Natural killer cell (primary cell): ENCODE results near the gene NUDT14. TPM values are rescaled to one million over a fixed set of nuclear protein-coding genes. Genes with fewer than 3 reads are reported as not detected.

Experiments used
- ATAC-seq, 3 donors: fragments of 150-1000 bp in 2 of 3; fragments of 200-7000 bp in 1 of 3; cut with Tn5 transposase; 1 replicate in 1 of 3; 2 replicates in 2 of 3; pipeline ENCODE4 v1.10.0; 2021; ENCODE audit warnings: mild to moderate bottlenecking in 2 of 3, moderate library complexity in 2 of 3
- DNase-seq, 2 donors: peaks; one replicate each; pipeline versions ENCODE4 v3.0.0 to v3.0.0-alpha.2; 2013 to 2021; ENCODE audit warnings: mixed read lengths in 1 of 2
- H3K27ac ChIP-seq: one replicate; pipeline ENCODE4 v1.5.1; 2013; ENCODE audit warnings: mild to moderate bottlenecking, low read length
- H3K27me3 ChIP-seq: one replicate; pipeline ENCODE4 v1.6.1; 2013; ENCODE audit warnings: low read length; ENCODE audit not compliant: control insufficient read depth, insufficient read depth
- H3K36me3 ChIP-seq: one replicate; pipeline ENCODE4 v1.6.1; 2013; ENCODE audit warnings: low read length; ENCODE audit not compliant: control insufficient read depth, insufficient read depth
- H3K4me1 ChIP-seq: one replicate; pipeline ENCODE4 v1.6.1; 2013; ENCODE audit warnings: low read length; ENCODE audit not compliant: control insufficient read depth, insufficient read depth
- H3K4me3 ChIP-seq: one replicate; pipeline ENCODE4 v1.5.1; 2013; ENCODE audit warnings: low read length
- H3K9me3 ChIP-seq: one replicate; pipeline ENCODE4 v1.6.1; 2013; ENCODE audit warnings: low read length; ENCODE audit not compliant: control insufficient read depth, insufficient read depth
- H3K27ac Mint-ChIP-seq, 2 donors: one replicate each; pipeline ENCODE4 v1.8.0; 2022; ENCODE audit warnings: mild to moderate bottlenecking in 2 of 2, mixed read lengths in 2 of 2, moderate library complexity in 1 of 2
- H3K27me3 Mint-ChIP-seq, 2 donors: one replicate each; pipeline ENCODE4 v1.8.0; 2022; ENCODE audit warnings: low read depth in 2 of 2, mixed read lengths in 2 of 2
- H3K36me3 Mint-ChIP-seq: one replicate; pipeline ENCODE4 v1.8.0; 2022; ENCODE audit warnings: mixed read lengths
- H3K4me1 Mint-ChIP-seq, 2 donors: one replicate each; pipeline ENCODE4 v1.8.0; 2022; ENCODE audit warnings: mixed read lengths in 2 of 2
- H3K4me3 Mint-ChIP-seq: one replicate; pipeline ENCODE4 v1.8.0; 2022; ENCODE audit warnings: mild to moderate bottlenecking, moderate library complexity, mixed read lengths
- H3K9me3 Mint-ChIP-seq, 2 donors: one replicate each; pipeline ENCODE4 v1.8.0; 2022; ENCODE audit warnings: mixed read lengths in 2 of 2
- WGBS: methylation state at CpG from one replicate; pipeline ENCODE4 v1.1.7; 2013; ENCODE audit warnings: missing lambda C conversion rate; ENCODE audit not compliant: insufficient coverage; 5-methylcytosine and 5-hydroxymethylcytosine counted together
- intact Hi-C: fragments of 100-400 bp; cut with micrococcal nuclease; formaldehyde crosslinking; loops from one replicate; pipeline ENCODE4 v1.14.2; 2022
- total RNA-seq, 4 donors: library from RNA; stranded (reverse); fragments of 120-200 nt in 1 of 4; gene quantifications; one replicate each; pipeline versions ENCODE4 v1.2.3 to v1.2.4, GENCODE V29; 2013 to 2022
- TF ChIP-seq, protein P1 (sequence below): fragments of 200-600 bp; IDR thresholded peaks from one replicate; pipeline ENCODE4 v1.8.0; 2022; ENCODE audit warnings: antibody characterized with exemption

Gene NUDT14
- total RNA-seq, 3 donors from 2014 or later (not counting 1 experiment from before 2014, with no cell fraction given) = 16.0 to 32.9 (median 22.8) TPM

DNA sequence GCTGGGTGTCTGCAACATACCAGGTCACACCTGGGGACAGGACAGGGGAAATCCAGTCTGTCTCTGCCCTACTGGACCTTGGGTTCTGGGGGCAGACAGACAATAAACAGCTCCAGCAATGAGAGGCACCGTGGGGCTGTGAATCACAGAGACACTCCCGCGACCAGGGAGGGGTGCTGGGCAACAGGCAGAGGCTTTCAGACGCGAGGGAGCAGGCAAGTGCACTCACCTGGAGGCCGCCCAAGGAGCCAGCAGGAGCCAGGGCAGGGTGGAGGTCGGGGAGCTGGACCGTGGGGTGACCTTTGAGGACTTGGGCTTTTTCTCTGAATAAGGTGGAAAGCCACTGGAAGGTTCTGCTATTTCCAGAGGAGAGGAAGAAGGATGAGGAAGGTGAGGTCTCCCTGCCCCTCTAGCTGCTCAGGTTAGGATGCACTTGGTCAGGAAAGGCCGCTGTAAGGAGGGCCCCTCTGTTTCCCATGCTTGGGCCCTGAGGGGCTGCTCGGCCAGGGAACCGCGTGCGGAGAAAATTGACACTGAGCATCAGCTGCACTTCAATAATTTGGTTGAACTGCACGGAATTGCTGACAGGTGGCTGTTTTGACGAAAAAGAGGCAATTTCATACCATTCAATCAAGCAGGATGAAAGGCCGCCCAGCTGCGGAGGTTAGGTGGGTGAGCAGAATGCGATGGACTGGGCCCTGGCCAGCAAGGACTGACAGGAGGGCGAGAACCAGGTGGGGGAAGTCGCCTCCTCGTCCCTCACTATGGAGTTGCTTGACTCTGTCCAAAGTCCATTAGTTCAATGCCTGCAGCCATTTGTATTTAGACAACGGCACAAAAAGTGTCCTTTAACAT is 54.8 kb downstream of the NUDT14 start:
- H3K9me3 Mint-ChIP-seq = no peaks in the 10 kb centered on the region
- no peaks in the 10 kb centered on the region for H3K36me3 Mint-ChIP-seq
- H3K27me3 ChIP-seq = no peaks in the 10 kb centered on the region
- H3K27ac Mint-ChIP-seq = no peak overlapping the region
- no peak overlapping the region for H3K4me3 Mint-ChIP-seq
- TF ChIP-seq, protein P1, sequence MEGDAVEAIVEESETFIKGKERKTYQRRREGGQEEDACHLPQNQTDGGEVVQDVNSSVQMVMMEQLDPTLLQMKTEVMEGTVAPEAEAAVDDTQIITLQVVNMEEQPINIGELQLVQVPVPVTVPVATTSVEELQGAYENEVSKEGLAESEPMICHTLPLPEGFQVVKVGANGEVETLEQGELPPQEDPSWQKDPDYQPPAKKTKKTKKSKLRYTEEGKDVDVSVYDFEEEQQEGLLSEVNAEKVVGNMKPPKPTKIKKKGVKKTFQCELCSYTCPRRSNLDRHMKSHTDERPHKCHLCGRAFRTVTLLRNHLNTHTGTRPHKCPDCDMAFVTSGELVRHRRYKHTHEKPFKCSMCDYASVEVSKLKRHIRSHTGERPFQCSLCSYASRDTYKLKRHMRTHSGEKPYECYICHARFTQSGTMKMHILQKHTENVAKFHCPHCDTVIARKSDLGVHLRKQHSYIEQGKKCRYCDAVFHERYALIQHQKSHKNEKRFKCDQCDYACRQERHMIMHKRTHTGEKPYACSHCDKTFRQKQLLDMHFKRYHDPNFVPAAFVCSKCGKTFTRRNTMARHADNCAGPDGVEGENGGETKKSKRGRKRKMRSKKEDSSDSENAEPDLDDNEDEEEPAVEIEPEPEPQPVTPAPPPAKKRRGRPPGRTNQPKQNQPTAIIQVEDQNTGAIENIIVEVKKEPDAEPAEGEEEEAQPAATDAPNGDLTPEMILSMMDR = no peak
- no peaks in the 10 kb centered on the region for H3K36me3 ChIP-seq
- DNase-seq (no peak), ATAC-seq (no peak)
- no peak overlapping the region for H3K4me3 ChIP-seq
- H3K27me3 Mint-ChIP-seq = peaks cover 19 to 34% of the 10 kb centered on the region in 2 donors
- H3K27ac ChIP-seq = no peak overlapping the region
- no peaks in the 10 kb centered on the region for H3K4me1 ChIP-seq
- intact Hi-C loops = no loop called here
- peaks cover 0 to 4% of the 10 kb centered on the region in 2 donors for H3K4me1 Mint-ChIP-seq
- H3K9me3 ChIP-seq = peaks cover 7% of the 10 kb centered on the region
- 80% methylated on average over 22 of the region's 22 CpGs for WGBS

DNA sequence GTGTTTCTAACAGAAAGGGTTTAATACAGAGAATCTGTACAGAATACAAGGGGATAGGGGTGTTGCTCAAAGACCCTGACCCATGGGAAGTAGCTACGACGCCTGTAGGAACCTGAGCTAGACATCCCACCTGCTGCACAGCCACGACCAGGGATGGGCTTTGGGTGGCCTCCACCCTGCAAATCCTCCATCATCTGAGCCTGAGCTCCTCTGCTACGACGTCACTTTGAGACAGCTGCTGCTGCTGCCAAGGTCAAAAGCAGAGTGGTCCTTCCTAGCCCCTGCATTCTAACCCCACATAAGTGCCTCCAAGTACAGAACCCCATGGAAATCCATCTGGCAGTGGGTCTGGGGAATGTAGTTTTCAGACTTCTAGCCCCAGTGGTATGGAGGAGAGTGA is 56.3 kb downstream of the NUDT14 start:
- H3K4me3 Mint-ChIP-seq = no peak overlapping the region
- Histone ChIP-seq H3K36me3 (no peaks in the 10 kb centered on the region), H3K9me3 (peaks cover 3% of the 10 kb centered on the region), H3K27me3 (no peaks in the 10 kb centered on the region), H3K4me3 (no peak overlapping the region), H3K27ac (no peak overlapping the region), H3K4me1 (no peaks in the 10 kb centered on the region)
- H3K27ac Mint-ChIP-seq = no peak overlapping the region
- peaks cover 0 to 4% of the 10 kb centered on the region in 2 donors for H3K4me1 Mint-ChIP-seq
- H3K36me3 Mint-ChIP-seq = no peaks in the 10 kb centered on the region
- H3K27me3 Mint-ChIP-seq = peaks cover 21 to 39% of the 10 kb centered on the region in 2 donors
- no peak for ATAC-seq
- no peaks in the 10 kb centered on the region for H3K9me3 Mint-ChIP-seq
- no peak for DNase-seq
- TF ChIP-seq, protein P1 = no peak
- intact Hi-C loops = no loop called here
- WGBS = 46% methylated on average over 5 of the region's 5 CpGs

DNA sequence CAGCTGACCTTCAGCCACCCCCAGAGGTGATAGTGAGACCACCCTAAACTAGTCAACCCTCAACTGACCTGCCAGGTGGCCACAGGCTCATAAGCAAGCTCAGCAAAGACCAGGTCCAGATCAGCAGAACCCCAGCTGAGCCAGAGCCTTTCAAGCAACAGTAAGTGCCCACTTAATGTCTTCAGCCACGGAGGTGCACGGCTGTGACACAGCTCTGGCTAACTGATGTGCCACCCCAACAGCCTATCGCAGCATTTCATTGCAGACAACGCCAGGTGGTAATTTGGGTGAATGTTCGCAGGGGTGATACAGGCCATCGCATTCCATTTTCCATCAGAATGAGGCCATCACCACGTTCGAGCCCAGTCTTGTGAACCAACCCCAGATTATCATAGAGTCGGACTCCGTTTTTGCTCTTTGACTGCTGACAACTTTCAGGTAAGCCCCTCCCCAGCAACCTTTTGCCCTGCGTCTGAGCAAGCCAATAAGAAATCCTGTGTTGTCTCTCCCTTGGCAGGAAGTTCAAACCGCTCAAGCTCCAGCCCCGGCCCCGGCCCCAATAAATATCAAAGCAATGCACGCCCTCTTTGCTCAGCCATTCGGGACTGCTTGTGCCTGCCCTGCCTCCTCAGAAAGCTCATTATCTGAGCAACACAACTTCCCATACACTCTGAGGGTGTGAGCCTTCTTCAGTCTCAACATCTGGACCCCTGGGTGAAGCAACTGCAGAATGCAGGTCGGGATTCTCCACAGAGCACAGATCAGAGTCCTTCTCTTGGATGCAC is 56.9 kb downstream of the NUDT14 start:
- Mint-ChIP-seq H3K36me3 (no peaks in the 10 kb centered on the region), H3K4me1 (peaks cover 0 to 4% of the 10 kb centered on the region in 2 donors), H3K27me3 (peaks cover 21 to 41% of the 10 kb centered on the region in 2 donors), H3K27ac (no peak overlapping the region), H3K4me3 (no peak overlapping the region), H3K9me3 (no peaks in the 10 kb centered on the region)
- no peaks in the 10 kb centered on the region for H3K4me1 ChIP-seq
- TF ChIP-seq, protein P1 = no peak
- DNase-seq (no peak), ATAC-seq (no peak)
- peaks cover 3% of the 10 kb centered on the region for H3K9me3 ChIP-seq
- no peak overlapping the region for H3K4me3 ChIP-seq
- H3K36me3 ChIP-seq = no peaks in the 10 kb centered on the region
- intact Hi-C loops = no loop called here
- 67% methylated on average over 17 of the region's 17 CpGs for WGBS
- H3K27ac ChIP-seq = no peak overlapping the region
- H3K27me3 ChIP-seq = no peaks in the 10 kb centered on the region
